ENCODE data around the gene STX16.

Gene STX16

DNA sequence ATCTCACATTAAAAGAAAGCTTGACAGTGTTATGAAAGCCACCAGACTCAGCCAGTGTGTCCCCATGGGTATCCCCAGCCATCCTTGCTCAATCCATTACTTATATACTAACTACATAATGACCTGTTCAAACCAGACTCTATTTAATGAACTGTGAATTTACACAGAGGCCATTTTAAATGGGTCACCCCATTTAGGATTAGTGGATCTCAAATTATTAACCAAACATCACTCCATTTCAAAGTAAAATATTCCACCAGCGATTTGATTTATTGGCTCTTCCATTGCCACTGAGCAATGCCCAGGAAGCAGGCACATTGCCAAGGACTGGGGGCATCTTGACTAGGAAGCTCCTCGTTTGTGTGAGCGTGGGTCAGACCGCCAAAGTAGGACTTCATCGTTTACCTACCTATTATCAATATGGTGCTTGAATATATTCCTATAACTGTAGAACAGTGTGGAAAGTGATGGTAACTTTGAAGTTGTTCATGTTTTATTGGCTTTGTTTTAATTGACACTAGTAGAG is 26.1 kb downstream of the STX16 start:
- TF ChIP-seq, protein P1, sequence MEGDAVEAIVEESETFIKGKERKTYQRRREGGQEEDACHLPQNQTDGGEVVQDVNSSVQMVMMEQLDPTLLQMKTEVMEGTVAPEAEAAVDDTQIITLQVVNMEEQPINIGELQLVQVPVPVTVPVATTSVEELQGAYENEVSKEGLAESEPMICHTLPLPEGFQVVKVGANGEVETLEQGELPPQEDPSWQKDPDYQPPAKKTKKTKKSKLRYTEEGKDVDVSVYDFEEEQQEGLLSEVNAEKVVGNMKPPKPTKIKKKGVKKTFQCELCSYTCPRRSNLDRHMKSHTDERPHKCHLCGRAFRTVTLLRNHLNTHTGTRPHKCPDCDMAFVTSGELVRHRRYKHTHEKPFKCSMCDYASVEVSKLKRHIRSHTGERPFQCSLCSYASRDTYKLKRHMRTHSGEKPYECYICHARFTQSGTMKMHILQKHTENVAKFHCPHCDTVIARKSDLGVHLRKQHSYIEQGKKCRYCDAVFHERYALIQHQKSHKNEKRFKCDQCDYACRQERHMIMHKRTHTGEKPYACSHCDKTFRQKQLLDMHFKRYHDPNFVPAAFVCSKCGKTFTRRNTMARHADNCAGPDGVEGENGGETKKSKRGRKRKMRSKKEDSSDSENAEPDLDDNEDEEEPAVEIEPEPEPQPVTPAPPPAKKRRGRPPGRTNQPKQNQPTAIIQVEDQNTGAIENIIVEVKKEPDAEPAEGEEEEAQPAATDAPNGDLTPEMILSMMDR (IDR thresholded peaks at IDR 0.05; ENCODE audit: insufficient read depth, low read depth, low read length, missing control alignments), result no peak
- DNase-seq (ENCODE audit: low read depth), result no peak
- H3K4me3 ChIP-seq (ENCODE audit: low read length), result no peak overlapping the region

GRCh38 chr20:58677808-58678207 is 26.7 kb downstream of the STX16 start:
- TF ChIP-seq, protein P1 (IDR thresholded peaks at IDR 0.05; ENCODE audit: insufficient read depth, low read depth, low read length, missing control alignments), result no peak
- DNase-seq (ENCODE audit: low read depth), result no peak
- H3K4me3 ChIP-seq (ENCODE audit: low read length), result no peak overlapping the region

- H3K4me3 ChIP-seq (ENCODE audit: low read length), result no peak overlapping the region
- no peak for DNase-seq (ENCODE audit: low read depth)
- TF ChIP-seq, protein P1 (IDR thresholded peaks at IDR 0.05; ENCODE audit: insufficient read depth, low read depth, low read length, missing control alignments), result no peak
These were observed 27.7 kb downstream of the STX16 start for GRCh38 chr20:58678806-58679205.

- TF ChIP-seq, protein P1 (IDR thresholded peaks at IDR 0.05; ENCODE audit: insufficient read depth, low read depth, low read length, missing control alignments), result no peak
These were observed 31.8 kb downstream of the STX16 start for GRCh38 chr20:58682656-58683531.

GRCh38 chr20:58684291-58684690 is 33.2 kb downstream of the STX16 start:
- TF ChIP-seq, protein P1 (IDR thresholded peaks at IDR 0.05; ENCODE audit: insufficient read depth, low read depth, low read length, missing control alignments), result no peak
- H3K4me3 ChIP-seq (ENCODE audit: low read length), result no peak overlapping the region
- no peak for DNase-seq (ENCODE audit: low read depth)

More at GRCh38 chr20:58682656-58683531, 31.8 kb downstream of the STX16 start:
- H3K4me3 ChIP-seq (ENCODE audit: low read length), result no peak overlapping the region
- peak; percentile 65 for DNase-seq (ENCODE audit: low read depth)

DNA sequence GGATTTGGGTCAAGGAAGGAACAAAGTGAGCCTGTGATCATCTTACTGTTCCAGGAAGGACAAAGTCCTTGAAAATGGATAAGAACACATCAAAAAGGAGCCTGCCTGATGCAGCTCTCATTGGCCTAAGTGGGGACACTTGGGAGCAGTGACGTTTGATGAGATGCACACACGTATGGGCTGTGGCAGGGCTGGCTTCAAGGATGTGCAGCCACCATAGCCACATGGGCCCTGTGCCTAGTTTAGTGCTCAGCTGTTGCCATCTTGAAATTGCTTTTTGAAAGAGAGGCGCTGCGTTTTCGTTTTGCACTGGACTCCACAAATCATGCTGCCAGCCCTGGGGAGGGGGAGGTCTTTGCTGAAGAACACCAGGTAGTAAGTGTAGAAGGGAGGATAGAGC is 34.9 kb downstream of the STX16 start:
- TF ChIP-seq, protein P1 (IDR thresholded peaks at IDR 0.05; ENCODE audit: insufficient read depth, low read depth, low read length, missing control alignments), result no peak
- no peak overlapping the region for H3K4me3 ChIP-seq (ENCODE audit: low read length)
- DNase-seq (ENCODE audit: low read depth), result no peak
